ENCODE data around the gene TLK1.

DNA sequence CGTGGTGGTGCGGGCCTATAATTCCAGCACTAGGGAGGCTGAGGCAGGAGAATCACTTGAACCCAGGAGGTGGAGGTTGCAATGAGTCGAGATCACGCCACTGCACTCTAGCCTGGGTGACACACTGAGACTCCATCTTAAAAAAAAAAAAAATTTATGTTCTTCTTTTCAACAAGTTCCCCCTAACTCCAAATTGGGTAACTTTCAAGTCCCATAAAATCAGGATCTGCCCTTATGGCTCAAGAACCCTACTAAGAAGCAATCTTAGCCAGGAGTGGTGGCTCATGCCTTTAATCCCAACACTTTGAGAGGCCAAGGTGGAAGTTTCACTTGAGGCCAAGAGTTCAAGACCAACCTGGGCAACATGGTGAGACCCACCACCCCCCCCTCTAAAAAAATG is 30.3 kb upstream of the TLK1 start:
- TF ChIP-seq EZH2 (IDR thresholded peaks at IDR 0.05; ENCODE audit: borderline replicate concordance, low read depth, low read length, poor library complexity, severe bottlenecking): no peak
- TF ChIP-seq, protein P1, sequence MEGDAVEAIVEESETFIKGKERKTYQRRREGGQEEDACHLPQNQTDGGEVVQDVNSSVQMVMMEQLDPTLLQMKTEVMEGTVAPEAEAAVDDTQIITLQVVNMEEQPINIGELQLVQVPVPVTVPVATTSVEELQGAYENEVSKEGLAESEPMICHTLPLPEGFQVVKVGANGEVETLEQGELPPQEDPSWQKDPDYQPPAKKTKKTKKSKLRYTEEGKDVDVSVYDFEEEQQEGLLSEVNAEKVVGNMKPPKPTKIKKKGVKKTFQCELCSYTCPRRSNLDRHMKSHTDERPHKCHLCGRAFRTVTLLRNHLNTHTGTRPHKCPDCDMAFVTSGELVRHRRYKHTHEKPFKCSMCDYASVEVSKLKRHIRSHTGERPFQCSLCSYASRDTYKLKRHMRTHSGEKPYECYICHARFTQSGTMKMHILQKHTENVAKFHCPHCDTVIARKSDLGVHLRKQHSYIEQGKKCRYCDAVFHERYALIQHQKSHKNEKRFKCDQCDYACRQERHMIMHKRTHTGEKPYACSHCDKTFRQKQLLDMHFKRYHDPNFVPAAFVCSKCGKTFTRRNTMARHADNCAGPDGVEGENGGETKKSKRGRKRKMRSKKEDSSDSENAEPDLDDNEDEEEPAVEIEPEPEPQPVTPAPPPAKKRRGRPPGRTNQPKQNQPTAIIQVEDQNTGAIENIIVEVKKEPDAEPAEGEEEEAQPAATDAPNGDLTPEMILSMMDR (conservative IDR thresholded peaks at IDR 0.05; ENCODE audit: low read depth, low read length): no peak
